GM21367 (cell line): Measurements from ENCODE around the gene GAB1.

Experiments used
- ATAC-seq: cut with Tn5 transposase; IDR thresholded peaks from one replicate; pipeline ENCODE4 v1.9.1; 2021; ENCODE audit not compliant: unreplicated experiment

GAB1 gene

GRCh38 chr4:143336781-143337599, at the start of gene GAB1:
TSS of gene GAB1 (plus strand) at chr4:143336876. CDS start at chr4:143337189, 313 bp downstream.
- peak; percentile 65 for ATAC-seq

GRCh38 chr4:143287572-143287923, 49.1 kb upstream of the GAB1 start:
- no peak for ATAC-seq

GRCh38 chr4:143288171-143288570, 48.5 kb upstream of the GAB1 start:
- ATAC-seq: no peak

- no peak for ATAC-seq
Measured at GRCh38 chr4:143289370-143289769, 47.3 kb upstream of the GAB1 start.

GRCh38 chr4:143291314-143291713, 45.4 kb upstream of the GAB1 start:
- ATAC-seq: no peak

- no peak for ATAC-seq
Measured at GRCh38 chr4:143292858-143293257, 43.8 kb upstream of the GAB1 start.

GRCh38 chr4:143294310-143294709, 42.4 kb upstream of the GAB1 start:
- no peak for ATAC-seq

GRCh38 chr4:143294710-143295275, 41.9 kb upstream of the GAB1 start:
- no peak for ATAC-seq

GRCh38 chr4:143296397-143297067, 40.1 kb upstream of the GAB1 start:
- no peak for ATAC-seq

- ATAC-seq: no peak
Measured at GRCh38 chr4:143300860-143301259, 35.8 kb upstream of the GAB1 start.

DNA sequence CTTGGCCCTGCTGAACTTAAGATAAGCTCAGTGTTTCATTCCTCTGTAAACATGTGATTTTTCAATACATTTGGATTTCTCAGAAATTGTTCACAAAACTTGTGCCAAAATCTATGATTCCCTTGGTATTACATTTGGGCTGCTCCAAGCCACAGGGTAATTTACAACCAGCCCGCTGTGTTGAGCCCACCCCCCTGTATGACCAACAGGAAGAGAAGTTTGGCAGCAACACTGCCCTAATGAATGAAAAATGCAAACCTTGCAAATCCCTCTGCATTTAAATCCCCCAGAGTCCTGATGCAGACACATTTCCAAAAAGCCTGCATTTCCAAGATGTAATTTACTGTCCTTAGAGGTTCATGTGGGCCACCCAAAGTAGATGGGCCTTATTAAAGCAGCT, 34.1 kb upstream of the GAB1 start:
- ATAC-seq: no peak

- ATAC-seq: no peak
Measured at GRCh38 chr4:143306788-143307187, 29.9 kb upstream of the GAB1 start.

- ATAC-seq: no peak
Measured at GRCh38 chr4:143307531-143307930, 29.1 kb upstream of the GAB1 start.

- ATAC-seq: no peak
Measured at GRCh38 chr4:143308377-143308776, 28.3 kb upstream of the GAB1 start.

DNA sequence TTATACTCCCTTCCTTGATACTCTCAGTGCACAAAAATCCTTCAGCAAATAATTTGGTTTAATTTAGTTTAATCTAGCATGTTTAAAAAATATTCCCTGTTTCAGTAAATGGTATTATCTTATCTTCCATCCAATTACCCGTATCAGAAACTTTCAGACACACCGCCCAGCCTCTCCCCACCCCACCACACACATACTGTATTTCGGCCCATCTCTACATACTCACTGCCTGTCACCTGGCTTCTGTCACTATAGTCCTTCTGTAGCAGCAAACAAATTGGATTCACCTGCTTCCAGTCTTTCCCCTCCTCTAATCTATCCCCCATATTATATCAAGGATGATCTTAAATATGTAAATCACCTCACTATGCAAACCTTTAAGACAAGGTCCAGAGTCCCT, 24.8 kb upstream of the GAB1 start:
- ATAC-seq: no peak

GRCh38 chr4:143313521-143313920, 23.2 kb upstream of the GAB1 start:
- no peak for ATAC-seq

GRCh38 chr4:143313996-143314395, 22.7 kb upstream of the GAB1 start:
- no peak for ATAC-seq

DNA sequence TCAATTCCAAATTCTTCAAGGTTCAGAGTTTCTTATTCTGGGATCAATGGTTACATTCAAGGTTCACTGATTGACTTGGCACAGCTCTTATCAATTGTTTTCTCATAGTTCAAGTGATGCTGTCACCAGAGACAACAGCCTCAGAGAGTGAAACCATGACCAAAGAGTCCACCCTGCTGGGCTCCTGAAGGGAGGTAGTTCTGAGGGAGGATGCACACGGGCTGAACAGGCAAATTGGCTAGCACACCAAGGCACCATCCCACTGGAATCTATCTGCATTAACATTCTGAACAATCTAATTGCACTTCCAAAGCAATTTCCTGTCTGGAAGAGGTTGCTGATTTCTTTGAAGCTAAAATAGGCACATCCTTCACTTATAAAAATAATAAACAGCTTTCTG, 16.6 kb upstream of the GAB1 start:
- no peak for ATAC-seq

DNA sequence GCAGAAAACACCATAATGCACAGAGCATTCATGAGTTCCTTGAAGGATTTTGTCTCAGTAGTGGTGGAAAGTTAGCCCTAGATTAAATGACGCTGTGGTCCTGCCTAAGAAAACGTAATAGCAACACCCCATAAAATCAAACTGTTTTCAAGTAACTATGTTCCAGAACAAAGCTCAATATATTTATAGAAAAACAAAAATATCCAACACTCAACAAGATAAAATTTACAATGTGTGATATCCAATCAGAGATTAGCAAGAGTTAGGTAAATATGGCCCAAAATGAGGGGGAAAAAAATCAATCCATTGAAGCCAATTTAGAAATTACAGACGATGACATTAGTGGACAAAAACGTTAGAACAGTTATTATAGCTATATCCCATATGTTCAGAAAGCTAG, 9.9 kb upstream of the GAB1 start:
- no peak for ATAC-seq

DNA sequence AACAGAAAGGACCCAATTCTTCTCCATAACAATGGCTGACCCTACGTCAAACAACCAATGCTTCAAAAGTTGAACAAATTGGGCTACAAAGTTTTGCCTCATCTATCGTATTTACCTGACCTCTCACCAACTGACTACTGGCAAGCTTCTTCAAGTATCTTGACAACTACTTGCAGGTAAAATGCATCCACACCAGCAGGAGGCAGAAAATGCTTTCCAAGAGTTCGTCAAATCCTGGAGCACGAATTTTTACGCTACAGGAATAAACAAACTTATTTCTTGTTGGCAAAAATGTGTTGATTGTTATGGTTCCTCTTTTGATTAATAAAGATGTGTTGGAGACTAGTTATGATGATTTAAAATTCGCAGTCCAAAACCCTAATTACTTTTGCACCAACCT, 6.7 kb upstream of the GAB1 start:
- no peak for ATAC-seq

- peak; percentile 48 for ATAC-seq
Measured at GRCh38 chr4:143335979-143336780, 496 bp upstream of the GAB1 start.
